ENCODE measurements around the gene DBNL. TPM values are rescaled to one million over a fixed set of nuclear protein-coding genes. Genes with fewer than 3 reads are reported as not detected.

Gene DBNL
- total and polyA plus RNA-seq, 2 experiments from 2014 or later = 145 to 175 TPM

DNA sequence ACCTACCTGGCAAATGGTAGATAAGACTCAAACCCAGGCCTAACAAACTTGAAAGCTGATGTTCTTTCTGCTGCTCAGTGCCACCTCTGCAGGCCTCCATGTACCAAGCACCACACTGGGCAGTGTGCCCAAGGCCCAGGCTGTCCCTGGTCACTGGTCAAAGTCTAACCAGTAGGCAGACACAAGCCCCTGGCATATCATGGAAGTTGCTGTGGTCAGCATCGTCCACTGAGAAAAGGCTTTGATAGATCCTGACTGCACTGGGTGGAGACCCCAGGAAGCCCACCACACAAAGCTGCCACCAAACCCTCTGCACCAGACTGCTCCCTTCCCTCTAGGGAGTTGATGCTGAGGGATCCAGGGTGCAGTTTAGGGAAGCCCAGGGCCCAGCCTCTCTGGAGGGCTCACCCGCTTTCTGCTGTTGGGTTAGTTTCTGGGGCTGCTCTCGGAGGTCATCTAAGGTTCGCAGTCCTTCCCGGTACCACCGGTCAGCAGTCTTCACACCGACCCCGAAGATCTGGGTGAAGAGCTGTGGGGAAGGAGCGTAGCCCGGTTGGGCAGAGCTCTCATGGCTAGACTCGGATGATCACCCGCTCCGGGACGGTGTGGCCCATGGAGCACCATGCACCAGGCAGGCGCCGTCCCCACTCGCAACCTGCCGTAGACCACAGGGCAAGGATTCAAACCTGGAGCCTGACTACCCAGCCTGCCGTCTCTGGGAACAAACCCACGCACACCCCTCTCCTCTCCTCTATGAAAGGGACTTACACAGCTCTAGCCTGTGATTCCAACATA, 31.8 kb downstream of the DBNL start:
- TF ChIP-seq EZH2phosphoT487 (IDR thresholded peaks at IDR 0.05; ENCODE audit: insufficient read depth, low read depth) (no peak), EZH2 (IDR thresholded peaks at IDR 0.05; ENCODE audit: insufficient read depth, poor library complexity, severe bottlenecking) (no peak)
- in situ Hi-C loops (cut with MboI) = loop anchor here (10.0 kb wide), 1 partner anchor 119 kb away; no protein-coding TSS in a partner anchor
- Histone ChIP-seq H3K9me3 (ENCODE audit: low read depth) (no peaks in the 10 kb centered on the region), H3K36me3 (ENCODE audit: low read depth) (no peaks in the 10 kb centered on the region; the same call in 1 of the 2 replicates), H2AFZ (no peak overlapping the region), H3K27me3 (replicated peaks; ENCODE audit: insufficient read depth) (no peaks in the 10 kb centered on the region), H3K4me3 (no peak overlapping the region), H4K20me1 (ENCODE audit: insufficient read depth) (no peaks in the 10 kb centered on the region), H3K27ac (no peak overlapping the region), H3K9ac (no peak overlapping the region), H3K4me1 (ENCODE audit: insufficient read depth) (peaks cover 32% of the 10 kb centered on the region), H3F3A (ENCODE audit: insufficient read depth) (peaks cover 40% of the 10 kb centered on the region), H3K4me2 (ENCODE audit: unreplicated experiment) (no peak overlapping the region), H3K79me2 (ENCODE audit: insufficient read depth) (peaks cover 13% of the 10 kb centered on the region), H3K9me2 (ENCODE audit: insufficient read depth) (no peaks in the 10 kb centered on the region)
- WGBS, 2 experiments (ENCODE audit: low coverage in 1 of 2, low lambda C conversion rate in 2 of 2, missing lambda C conversion rate in 2 of 2) = 96% methylated on average over 20 of the region's 20 CpGs
- DNase-seq = no peak

DNA sequence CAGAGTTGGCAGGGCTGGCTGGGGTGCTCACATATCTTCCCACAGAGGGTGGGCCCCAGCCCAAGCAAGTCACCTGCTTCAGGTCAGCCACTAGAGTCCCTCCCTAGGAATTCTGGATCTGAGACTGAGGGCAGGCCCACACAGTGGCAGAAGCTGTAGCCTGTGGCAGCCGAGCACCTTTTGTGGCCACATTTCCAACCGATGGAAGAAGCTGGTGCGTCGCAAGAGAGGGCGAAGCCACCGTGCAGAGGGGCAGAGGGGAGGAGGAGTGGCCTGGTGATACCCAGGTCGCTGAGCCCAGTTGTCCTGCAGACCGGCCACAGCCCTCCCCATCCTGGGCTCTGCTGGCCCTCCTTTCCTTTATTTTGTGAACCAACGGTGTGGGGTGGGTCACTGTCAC, 32.6 kb downstream of the DBNL start:
- Histone ChIP-seq H4K20me1 (ENCODE audit: insufficient read depth) (no peaks in the 10 kb centered on the region), H3K4me1 (ENCODE audit: insufficient read depth) (peaks cover 27% of the 10 kb centered on the region), H3F3A (ENCODE audit: insufficient read depth) (peaks cover 32% of the 10 kb centered on the region), H3K9me2 (ENCODE audit: insufficient read depth) (no peaks in the 10 kb centered on the region), H3K27ac (no peak overlapping the region), H3K4me3 (no peak overlapping the region), H3K79me2 (ENCODE audit: insufficient read depth) (peaks cover 21% of the 10 kb centered on the region), H3K27me3 (replicated peaks; ENCODE audit: insufficient read depth) (no peaks in the 10 kb centered on the region), H3K4me2 (ENCODE audit: unreplicated experiment) (no peak overlapping the region), H2AFZ (no peak overlapping the region), H3K9ac (no peak overlapping the region), H3K36me3 (ENCODE audit: low read depth) (no peaks in the 10 kb centered on the region; the same call in 1 of the 2 replicates), H3K9me3 (ENCODE audit: low read depth) (no peaks in the 10 kb centered on the region)
- DNase-seq = no peak
- WGBS, 2 experiments (ENCODE audit: low coverage in 1 of 2, low lambda C conversion rate in 2 of 2, missing lambda C conversion rate in 2 of 2) = 79 to 83% methylated on average over 9 of the region's 9 CpGs
- TF ChIP-seq EZH2phosphoT487 (IDR thresholded peaks at IDR 0.05; ENCODE audit: insufficient read depth, low read depth) = no peak
- TF ChIP-seq EZH2 (IDR thresholded peaks at IDR 0.05; ENCODE audit: insufficient read depth, poor library complexity, severe bottlenecking) = no peak
- in situ Hi-C loops (cut with MboI) = loop anchor here (10.0 kb wide), 1 partner anchor 118 kb away; no protein-coding TSS in a partner anchor

GRCh38 chr7:44077681-44078091, 33.2 kb downstream of the DBNL start:
- no peaks in the 10 kb centered on the region for H3K27me3 ChIP-seq (replicated peaks; ENCODE audit: insufficient read depth)
- H3F3A ChIP-seq (ENCODE audit: insufficient read depth) = peaks cover 27% of the 10 kb centered on the region
- H3K4me3 ChIP-seq = no peak overlapping the region
- in situ Hi-C loops (cut with MboI) = loop anchor here (10.0 kb wide), 1 partner anchor 117 kb away; no protein-coding TSS in a partner anchor
- H3K9me2 ChIP-seq (ENCODE audit: insufficient read depth) = no peaks in the 10 kb centered on the region
- no peak overlapping the region for H2AFZ ChIP-seq
- 76 to 77% methylated on average over 5 of the region's 5 CpGs for WGBS, 2 experiments (ENCODE audit: low coverage in 1 of 2, low lambda C conversion rate in 2 of 2, missing lambda C conversion rate in 2 of 2)
- H3K4me1 ChIP-seq (ENCODE audit: insufficient read depth) = peaks cover 21% of the 10 kb centered on the region
- no peaks in the 10 kb centered on the region for H4K20me1 ChIP-seq (ENCODE audit: insufficient read depth)
- DNase-seq = no peak
- H3K36me3 ChIP-seq (ENCODE audit: low read depth) = no peaks in the 10 kb centered on the region; the same call in 1 of the 2 replicates
- TF ChIP-seq EZH2phosphoT487 (IDR thresholded peaks at IDR 0.05; ENCODE audit: insufficient read depth, low read depth) = no peak
- TF ChIP-seq EZH2 (IDR thresholded peaks at IDR 0.05; ENCODE audit: insufficient read depth, poor library complexity, severe bottlenecking) = no peak
- no peak overlapping the region for H3K27ac ChIP-seq
- H3K4me2 ChIP-seq (ENCODE audit: unreplicated experiment) = no peak overlapping the region
- no peak overlapping the region for H3K9ac ChIP-seq
- no peaks in the 10 kb centered on the region for H3K9me3 ChIP-seq (ENCODE audit: low read depth)
- H3K79me2 ChIP-seq (ENCODE audit: insufficient read depth) = peaks cover 21% of the 10 kb centered on the region

DNA sequence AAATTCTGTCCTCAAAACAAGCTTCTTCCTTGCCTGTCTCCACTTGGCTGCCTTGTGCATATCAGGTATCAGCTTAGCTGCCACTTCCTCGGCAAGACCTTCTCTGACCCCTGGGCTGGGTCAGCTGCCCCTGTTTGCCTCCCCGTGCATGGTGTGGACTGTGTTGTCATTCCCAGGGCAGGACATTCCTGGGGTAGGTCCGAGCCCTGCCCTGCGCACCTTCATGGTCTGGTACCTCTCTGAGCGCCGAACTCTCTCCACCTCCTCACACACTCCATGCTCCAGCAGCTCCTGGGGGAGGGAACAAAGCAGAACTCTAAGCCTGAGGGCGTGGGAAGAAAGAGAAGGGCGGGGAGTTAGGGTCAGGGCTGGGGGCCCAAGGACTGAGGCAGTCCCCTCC, 34.0 kb downstream of the DBNL start:
- Histone ChIP-seq H3K9ac (no peak overlapping the region), H3K4me2 (ENCODE audit: unreplicated experiment) (no peak overlapping the region), H3K4me3 (no peak overlapping the region), H3F3A (ENCODE audit: insufficient read depth) (peaks cover 24% of the 10 kb centered on the region; the same call in 1 of the 2 replicates), H3K4me1 (ENCODE audit: insufficient read depth) (peaks cover 17% of the 10 kb centered on the region), H3K9me3 (ENCODE audit: low read depth) (no peaks in the 10 kb centered on the region), H3K9me2 (ENCODE audit: insufficient read depth) (no peaks in the 10 kb centered on the region), H2AFZ (no peak overlapping the region), H3K79me2 (ENCODE audit: insufficient read depth) (peaks cover 21% of the 10 kb centered on the region), H3K36me3 (ENCODE audit: low read depth) (no peaks in the 10 kb centered on the region; the same call in 1 of the 2 replicates), H3K27ac (no peak overlapping the region), H3K27me3 (replicated peaks; ENCODE audit: insufficient read depth) (no peaks in the 10 kb centered on the region), H4K20me1 (ENCODE audit: insufficient read depth) (no peaks in the 10 kb centered on the region)
- no peak for DNase-seq
- 71 to 79% methylated on average over 8 of the region's 8 CpGs for WGBS, 2 experiments (ENCODE audit: low coverage in 1 of 2, low lambda C conversion rate in 2 of 2, missing lambda C conversion rate in 2 of 2)
- TF ChIP-seq EZH2phosphoT487 (IDR thresholded peaks at IDR 0.05; ENCODE audit: insufficient read depth, low read depth) (no peak), EZH2 (IDR thresholded peaks at IDR 0.05; ENCODE audit: insufficient read depth, poor library complexity, severe bottlenecking) (no peak)
- in situ Hi-C loops (cut with MboI) = loop anchor here (10.0 kb wide), 1 partner anchor 116 kb away; no protein-coding TSS in a partner anchor
